HepG2 (cell line): ENCODE data around the gene LURAP1L. TPM values are rescaled to one million over a fixed set of nuclear protein-coding genes. Genes with fewer than 3 reads are reported as not detected.

Source experiments
- ATAC-seq: fragments of 200-7000 bp; cut with Tn5 transposase; 3 replicates; pipeline ENCODE4 v1.9.1; 2020; ENCODE audit warnings: mild to moderate bottlenecking, moderate library complexity
- BruUV-seq: library from RNA; stranded (reverse); fragments of 400-500 nt; replicated peaks from 2 replicates; lab custom pipeline; 2021; lab: Mats Ljungman, UMichigan
- CTCF ChIA-PET: fragments of 300-600 bp; formaldehyde crosslinking; extraction: SDS; loops from one replicate; lab custom pipeline; 2021; ENCODE audit warnings: low total read pairs, inconsistent platforms, low intra/inter-chr PET ratio; lab: Yijun Ruan, JAX
- POLR2A ChIA-PET: fragments of 350-600 bp; sonication (Branson Sonifier 250); formaldehyde crosslinking; loops from one replicate; lab custom pipeline; 2020; ENCODE audit warnings: antibody characterized with exemption, inconsistent platforms; lab: Yijun Ruan, JAX
- DNase-seq: peaks from one replicate; pipeline ENCODE4 v3.0.0-alpha.2; 2015; ENCODE audit warnings: low spot score
- FAIRE-seq: peaks from 3 replicates; lab custom pipeline; 2011; peaks lifted over from hg19 to GRCh38; lab: Jason Lieb, UNC
- H2AFZ ChIP-seq: one replicate; pipeline ENCODE4 v1.6.1; 2011; ENCODE audit warnings: low read length, inconsistent platforms
- H3K27ac ChIP-seq: fragments of 300-600 bp; 3 replicates; pipeline ENCODE4 v1.8.0; 2011; ENCODE audit warnings: mixed run types, mild to moderate bottlenecking, mixed read lengths, low read length, inconsistent platforms; ENCODE audit not compliant: insufficient read depth; ENCODE audit errors: extremely low read length
- H3K27me3 ChIP-seq, 2 experiments: fragments of 200-600 bp in 1 of 2; 2 replicates in 1 of 2; 3 replicates in 1 of 2; pipeline versions ENCODE4 v1.6.0 to v1.8.0; 2011; ENCODE audit warnings: low read length in 2 of 2, mild to moderate bottlenecking in 2 of 2, moderate library complexity in 2 of 2, inconsistent platforms in 1 of 2; ENCODE audit not compliant: insufficient read depth in 2 of 2, control insufficient read depth in 1 of 2
- H3K36me3 ChIP-seq, 2 experiments: fragments of 200-600 bp in 1 of 2; replicated peaks in 1 of 2; 2 replicates in 1 of 2; 3 replicates in 1 of 2; pipeline versions ENCODE4 v1.5.1 to v1.8.0; 2011; ENCODE audit warnings: low read length in 2 of 2, inconsistent platforms in 1 of 2; ENCODE audit not compliant: insufficient read depth in 2 of 2, control insufficient read depth in 1 of 2
- H3K4me1 ChIP-seq: 2 replicates; pipeline ENCODE4 v1.5.1; 2012; ENCODE audit warnings: low read length, inconsistent platforms; ENCODE audit not compliant: insufficient read depth
- H3K4me2 ChIP-seq: 2 replicates; pipeline ENCODE4 v1.6.0; 2011; ENCODE audit warnings: low read depth, low read length, inconsistent platforms
- H3K4me3 ChIP-seq, 3 experiments: fragments of 200-600 bp in 1 of 3; sonication (generic), shearing (Covaris generic) in 1 of 3; replicated peaks in 1 of 3; 2 replicates each; pipeline ENCODE4 v1.5.1; 2011 to 2016; ENCODE audit warnings: low read length in 3 of 3, inconsistent platforms in 2 of 3, low read depth in 2 of 3, mild to moderate bottlenecking in 2 of 3, control low read depth in 1 of 3, mixed read lengths in 1 of 3; ENCODE audit not compliant: insufficient read depth in 1 of 3
- H3K79me2 ChIP-seq: one replicate; pipeline ENCODE4 v1.6.1; 2011; ENCODE audit warnings: low read length, inconsistent platforms; ENCODE audit not compliant: insufficient read depth
- H3K9ac ChIP-seq: 2 replicates; pipeline ENCODE4 v1.6.0; 2011; ENCODE audit warnings: mild to moderate bottlenecking, low read depth, low read length, inconsistent platforms; ENCODE audit not compliant: insufficient read depth
- H3K9me3 ChIP-seq: 2 replicates; pipeline ENCODE4 v1.5.1; 2012; ENCODE audit warnings: mild to moderate bottlenecking, low read length
- H4K20me1 ChIP-seq: 2 replicates; pipeline ENCODE4 v1.6.0; 2011; ENCODE audit warnings: inconsistent platforms, mild to moderate bottlenecking, low read length, moderate library complexity; ENCODE audit not compliant: insufficient read depth
- BCL3 ChIP-seq: sonication (generic); formaldehyde crosslinking; IDR thresholded peaks from 2 replicates; pipeline ENCODE4 v1.5.1; 2020; ENCODE audit warnings: mild to moderate bottlenecking, missing genetic modification reagents, moderate library complexity
- CEBPB ChIP-seq: IDR thresholded peaks from 2 replicates; pipeline ENCODE4 v1.6.1; 2011; ENCODE audit warnings: low read depth, low read length, improper control_type of control experiment, borderline replicate concordance
- SP2 ChIP-seq: sonication (generic); formaldehyde crosslinking; IDR thresholded peaks from 2 replicates; pipeline ENCODE4 v1.5.1; 2020; ENCODE audit warnings: mild to moderate bottlenecking, missing genetic modification reagents
- TAF15 ChIP-seq: fragments of 200-400 bp; formaldehyde crosslinking; IDR thresholded peaks from one replicate; pipeline ENCODE4 v1.6.1; 2018; ENCODE audit warnings: mild to moderate bottlenecking, low read depth, low read length; ENCODE audit not compliant: poor library complexity, severe bottlenecking
- ZBTB10 ChIP-seq: sonication (generic); formaldehyde crosslinking; IDR thresholded peaks from 2 replicates; pipeline ENCODE4 v1.4.0; 2020; ENCODE audit warnings: missing genetic modification reagents, borderline replicate concordance
- ZNF841 ChIP-seq: sonication (generic); formaldehyde crosslinking; IDR thresholded peaks from 2 replicates; pipeline ENCODE4 v1.8.1; 2023; ENCODE audit warnings: missing genetic modification reagents, borderline replicate concordance
- in situ Hi-C: cut with HindIII; loops from 2 replicates; pipeline ENCODE4 v1.10.0; 2017; ENCODE audit warnings: low pct_unique_long_range_greater_than_20kb; ENCODE audit not compliant: extremely low pct_ligation_motif_present
- intact Hi-C: fragments of 100-400 bp; cut with micrococcal nuclease; formaldehyde crosslinking; loops from one replicate; pipeline ENCODE4 v1.10.0; 2022; ENCODE audit not compliant: unreplicated experiment
- polyA plus RNA-seq, 8 experiments: library from polyadenylated mRNA; depleted of rRNA in 3 of 8; stranded (reverse) in 7 of 8; unstranded in 1 of 8; fragments of >200 nt; fragmentation: Illumina TruSeq in 4 of 8; extraction: Trizol in 4 of 8; gene quantifications; 2 replicates each; pipeline versions ENCODE4 v1.2.1 to v1.2.3, GENCODE V29; 2011 to 2016; ENCODE audit warnings: low read depth in 4 of 8, missing spikeins in 1 of 8, mixed read lengths in 1 of 8; ENCODE audit not compliant: insufficient read depth in 1 of 8
- total RNA-seq, 5 experiments: library from RNA; depleted of rRNA; stranded (reverse); fragments of >200 nt; fragmentation: Illumina TruSeq; extraction: Trizol; gene quantifications; 2 replicates each; pipeline ENCODE4 v1.2.3, GENCODE V29; 2016; ENCODE audit warnings: low read depth in 1 of 5

LURAP1L gene
- total and polyA plus RNA-seq, 2 of the 13 experiments (the other 11 are each of a cell fraction or from before 2014, with no cell fraction given): 6.7 to 16.6 TPM

- TF ChIP-seq BCL3 (CRISPR knock-in tag) (no peak), TAF15 (no peak), ZBTB10 (CRISPR knock-in tag) (no peak), SP2 (no peak)
Observed at GRCh38 chr9:12748016-12748415, 26.8 kb upstream of the LURAP1L start (continued).

- intact Hi-C loops (no loop called here), in situ Hi-C loops (no loop called here)
- Histone ChIP-seq H2AFZ (no peak overlapping the region), H3K4me2 (no peak overlapping the region), H3K4me3 (no peak overlapping the region), H3K9me3 (no peaks in the 10 kb centered on the region), H3K4me1 (no peaks in the 10 kb centered on the region), H3K79me2 (no peaks in the 10 kb centered on the region), H3K36me3 (no peaks in the 10 kb centered on the region), H4K20me1 (no peaks in the 10 kb centered on the region), H3K9ac (no peak overlapping the region), H3K27ac (no peak overlapping the region), H3K27me3 (no peaks in the 10 kb centered on the region)
- ATAC-seq (no peak), DNase-seq (no peak), FAIRE-seq (no peak)
- CTCF ChIA-PET: no interaction called here
- BruUV-seq: no TSS peak
- POLR2A ChIA-PET: no interaction called here
- TF ChIP-seq ZNF841 (no peak), CEBPB (peak; percentile 44; the same call in 1 of the 2 replicates)
Observed at GRCh38 chr9:12748954-12749353, 25.9 kb upstream of the LURAP1L start.
